ENCODE measurements around the gene XPNPEP2.
"Not testable (repeated sequence)": the region's sequence is repeated elsewhere in the genome, so short reads cannot be mapped to it uniquely, and the experiment has no call there.

Gene XPNPEP2

DNA sequence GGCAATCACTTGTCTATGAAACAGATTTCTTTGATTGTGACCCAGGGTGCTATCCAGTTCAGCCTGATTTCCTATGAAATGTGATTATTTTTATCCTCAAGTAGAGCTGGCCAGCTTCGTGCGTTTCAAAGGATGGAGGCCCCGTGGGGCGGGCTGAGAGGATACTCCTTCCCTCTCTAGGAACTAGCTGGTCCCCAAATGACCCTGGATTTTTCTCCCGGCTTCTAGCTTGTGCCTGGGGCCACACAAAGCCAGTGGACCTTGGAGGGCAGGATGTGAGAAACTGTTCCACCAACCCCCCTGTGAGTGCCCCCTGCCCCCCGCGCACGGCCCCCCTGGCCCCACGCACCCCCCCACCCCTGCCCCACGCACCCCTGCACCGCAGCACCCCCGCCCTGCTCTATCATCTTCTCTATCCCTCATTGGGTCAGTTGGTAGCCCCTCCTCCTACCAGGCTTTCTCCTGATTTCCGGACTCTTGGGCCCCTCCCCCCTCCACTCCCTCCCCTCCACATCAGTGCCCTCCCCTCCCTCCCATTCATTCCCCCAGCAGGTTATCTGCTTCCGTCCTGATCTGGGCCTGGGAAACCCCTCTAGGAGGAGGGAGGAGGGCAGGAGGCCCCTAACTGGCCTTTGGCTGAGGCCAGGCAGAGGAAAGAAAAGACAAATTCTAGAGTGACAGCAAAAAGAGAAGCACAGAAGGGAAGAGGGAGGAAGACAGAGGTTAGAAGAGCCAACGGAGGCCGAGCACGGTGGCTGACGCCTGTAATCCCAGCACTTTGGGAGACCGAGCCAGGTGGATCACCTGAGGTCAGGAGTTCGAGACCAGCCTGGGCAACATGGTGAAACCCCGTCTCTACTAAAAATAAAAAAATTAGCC is 3.3 kb downstream of the XPNPEP2 start:
- TF ChIP-seq ZFX (IDR thresholded peaks at IDR 0.05; ENCODE audit: borderline replicate concordance), result no peak
- TF ChIP-seq, protein P1, sequence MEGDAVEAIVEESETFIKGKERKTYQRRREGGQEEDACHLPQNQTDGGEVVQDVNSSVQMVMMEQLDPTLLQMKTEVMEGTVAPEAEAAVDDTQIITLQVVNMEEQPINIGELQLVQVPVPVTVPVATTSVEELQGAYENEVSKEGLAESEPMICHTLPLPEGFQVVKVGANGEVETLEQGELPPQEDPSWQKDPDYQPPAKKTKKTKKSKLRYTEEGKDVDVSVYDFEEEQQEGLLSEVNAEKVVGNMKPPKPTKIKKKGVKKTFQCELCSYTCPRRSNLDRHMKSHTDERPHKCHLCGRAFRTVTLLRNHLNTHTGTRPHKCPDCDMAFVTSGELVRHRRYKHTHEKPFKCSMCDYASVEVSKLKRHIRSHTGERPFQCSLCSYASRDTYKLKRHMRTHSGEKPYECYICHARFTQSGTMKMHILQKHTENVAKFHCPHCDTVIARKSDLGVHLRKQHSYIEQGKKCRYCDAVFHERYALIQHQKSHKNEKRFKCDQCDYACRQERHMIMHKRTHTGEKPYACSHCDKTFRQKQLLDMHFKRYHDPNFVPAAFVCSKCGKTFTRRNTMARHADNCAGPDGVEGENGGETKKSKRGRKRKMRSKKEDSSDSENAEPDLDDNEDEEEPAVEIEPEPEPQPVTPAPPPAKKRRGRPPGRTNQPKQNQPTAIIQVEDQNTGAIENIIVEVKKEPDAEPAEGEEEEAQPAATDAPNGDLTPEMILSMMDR (IDR thresholded peaks at IDR 0.05), result no peak
- H3K27ac ChIP-seq, result no peak overlapping the region

DNA sequence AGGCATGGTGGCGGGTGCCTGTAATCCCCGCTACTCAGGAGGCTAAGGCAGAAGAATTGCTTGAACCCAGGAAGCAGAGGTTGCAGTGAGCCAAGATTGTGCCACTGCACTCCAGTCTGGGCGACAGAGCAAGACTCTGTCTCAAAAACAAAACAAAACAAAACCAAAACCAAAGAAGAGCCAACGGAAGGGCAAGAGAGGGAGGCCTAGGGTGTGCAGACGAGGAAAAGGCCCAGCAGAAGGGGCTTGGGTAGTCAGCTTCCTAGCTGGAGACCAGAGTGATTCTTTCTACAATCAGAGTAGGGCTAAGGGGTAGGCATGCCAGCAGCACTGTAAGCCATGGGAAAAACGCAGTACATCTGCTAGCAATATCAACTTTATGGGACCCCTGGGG is 4.0 kb downstream of the XPNPEP2 start:
- not testable (repeated sequence) for H3K27ac ChIP-seq

DNA sequence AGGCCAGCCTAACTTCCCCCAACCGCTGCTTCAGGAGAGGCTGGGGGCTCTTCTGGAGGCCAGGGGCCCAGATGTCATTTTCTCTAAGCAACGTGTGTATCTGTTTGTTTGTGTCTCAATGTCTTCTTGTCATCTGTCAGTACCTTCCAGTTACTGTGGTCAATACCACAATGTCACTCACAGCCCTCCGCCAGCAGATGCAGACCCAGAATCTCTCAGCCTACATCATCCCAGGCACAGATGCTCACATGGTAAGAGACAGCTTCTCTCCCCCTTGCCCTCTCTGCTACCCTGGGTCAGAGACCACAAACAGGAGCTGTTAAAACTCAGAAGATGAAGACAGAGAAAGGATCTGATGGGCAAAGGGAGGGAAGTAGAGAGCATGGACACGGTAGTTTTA is 5.0 kb downstream of the XPNPEP2 start:
- no peak overlapping the region for H3K27ac ChIP-seq
- TF ChIP-seq, protein P1 (IDR thresholded peaks at IDR 0.05), result no peak
- no peak for TF ChIP-seq ZFX (IDR thresholded peaks at IDR 0.05; ENCODE audit: borderline replicate concordance)

DNA sequence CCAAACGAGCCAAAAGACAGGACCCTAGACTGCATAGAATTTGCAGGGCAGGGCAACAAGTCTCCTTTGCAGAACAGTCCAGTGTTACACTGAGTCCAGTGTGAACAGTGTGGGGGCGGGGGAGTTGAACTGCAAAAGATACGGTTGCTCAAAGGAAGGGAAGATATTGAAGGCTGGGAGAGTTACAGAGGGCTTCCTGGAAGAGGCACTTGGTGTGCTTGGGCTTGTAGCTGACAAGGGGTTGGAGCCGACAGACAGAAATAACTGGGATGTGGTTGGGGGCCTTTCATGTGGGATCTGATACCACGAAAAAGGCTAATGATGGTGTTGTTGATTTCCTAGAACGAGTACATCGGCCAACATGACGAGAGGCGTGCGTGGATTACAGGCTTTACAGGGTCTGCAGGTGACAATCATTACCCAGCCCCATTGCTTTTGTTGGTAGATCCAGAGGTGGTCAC is 6.1 kb downstream of the XPNPEP2 start:
- H3K27ac ChIP-seq, result no peak overlapping the region
- no peak for TF ChIP-seq ZFX (IDR thresholded peaks at IDR 0.05; ENCODE audit: borderline replicate concordance)
- TF ChIP-seq, protein P1 (IDR thresholded peaks at IDR 0.05), result no peak

DNA sequence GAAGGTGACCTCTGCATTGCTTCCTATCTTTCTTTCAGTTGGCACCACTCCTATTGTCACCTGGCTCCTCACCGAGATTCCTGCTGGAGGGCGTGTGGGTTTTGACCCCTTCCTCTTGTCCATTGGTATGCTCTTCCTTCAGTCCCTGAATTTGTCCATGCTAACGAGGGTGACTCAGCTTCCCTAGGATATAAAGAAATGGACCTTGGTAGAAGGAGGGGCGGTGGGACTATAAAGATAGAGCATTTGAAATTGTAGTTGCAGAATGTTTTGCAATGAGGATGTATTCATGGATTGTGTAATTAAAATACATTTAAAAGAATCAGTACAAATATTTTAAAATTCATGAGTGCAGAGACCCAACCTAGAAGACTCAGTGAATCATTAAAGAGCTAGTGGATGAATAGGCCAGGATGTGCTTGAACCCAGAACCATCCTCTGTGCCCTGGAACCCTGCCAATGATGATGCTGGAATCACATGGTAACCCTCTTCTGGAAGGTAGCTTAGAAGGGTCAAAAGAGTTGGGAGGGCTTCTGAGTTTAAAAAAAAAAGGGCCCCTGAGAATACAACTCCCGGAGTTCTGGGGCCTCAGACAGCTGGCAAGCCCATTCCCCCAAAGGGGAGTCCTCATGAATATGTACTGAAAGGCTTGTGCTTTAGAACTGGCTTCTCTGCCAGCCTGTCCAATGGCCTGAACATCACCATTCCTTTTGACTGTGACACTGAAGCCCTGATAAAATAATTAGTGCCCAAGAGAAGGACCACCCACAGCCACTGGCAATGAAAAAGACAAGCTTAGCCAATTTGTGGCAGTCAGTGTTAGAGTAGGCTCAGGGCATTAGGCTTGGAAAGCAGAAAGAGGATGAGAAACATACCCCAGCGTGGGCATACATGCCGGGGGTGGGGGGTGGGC is 8.0 kb downstream of the XPNPEP2 start:
- no peak for TF ChIP-seq ZFX (IDR thresholded peaks at IDR 0.05; ENCODE audit: borderline replicate concordance)
- TF ChIP-seq, protein P1 (IDR thresholded peaks at IDR 0.05), result no peak
- no peak overlapping the region for H3K27ac ChIP-seq

DNA sequence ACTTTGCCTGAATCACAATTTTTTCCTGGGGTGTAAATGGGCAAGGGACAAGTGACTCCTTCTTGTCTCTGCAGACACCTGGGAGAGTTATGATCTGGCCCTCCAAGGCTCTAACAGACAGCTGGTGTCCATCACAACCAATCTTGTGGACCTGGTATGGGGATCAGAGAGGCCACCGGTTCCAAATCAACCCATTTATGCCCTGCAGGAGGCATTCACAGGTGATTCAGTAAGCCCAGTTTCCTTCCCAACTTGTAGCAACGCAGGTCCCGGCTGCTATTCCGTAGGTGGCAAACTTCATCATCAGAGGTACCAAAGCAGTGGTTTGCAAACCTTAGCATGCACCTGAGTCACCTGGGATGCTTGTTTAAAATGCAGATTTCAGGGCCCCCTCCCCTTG is 8.8 kb downstream of the XPNPEP2 start:
- H3K27ac ChIP-seq, result no peak overlapping the region
- no peak for TF ChIP-seq ZFX (IDR thresholded peaks at IDR 0.05; ENCODE audit: borderline replicate concordance)
- TF ChIP-seq, protein P1 (IDR thresholded peaks at IDR 0.05), result no peak

DNA sequence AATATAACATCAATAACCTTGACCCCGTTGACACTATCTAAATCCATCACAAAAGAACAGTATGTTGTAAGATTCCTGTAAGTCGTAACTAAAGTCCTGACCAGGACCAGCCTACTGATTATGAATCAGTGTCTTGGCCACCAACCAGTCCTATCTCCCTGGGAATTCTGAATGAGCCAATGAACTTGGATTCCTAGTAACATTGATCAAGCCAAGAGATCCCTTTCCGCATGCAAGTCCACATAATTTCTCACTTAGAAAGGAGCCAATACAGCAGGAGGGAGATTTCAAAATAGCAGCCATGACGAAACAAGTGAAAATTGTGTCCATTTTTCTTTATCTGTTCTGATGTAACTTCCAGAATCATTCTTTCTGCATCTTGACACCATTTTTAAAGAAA is 9.5 kb downstream of the XPNPEP2 start:
- no peak overlapping the region for H3K27ac ChIP-seq
- TF ChIP-seq ZFX (IDR thresholded peaks at IDR 0.05; ENCODE audit: borderline replicate concordance), result no peak
- TF ChIP-seq, protein P1 (IDR thresholded peaks at IDR 0.05), result no peak
